Measurements from ENCODE around the gene ALX4. TPM values are rescaled to one million over a fixed set of nuclear protein-coding genes. Genes with fewer than 3 reads are reported as not detected.

Gene ALX4
- total RNA-seq, 1 donor from 2014 or later = not detected

DNA sequence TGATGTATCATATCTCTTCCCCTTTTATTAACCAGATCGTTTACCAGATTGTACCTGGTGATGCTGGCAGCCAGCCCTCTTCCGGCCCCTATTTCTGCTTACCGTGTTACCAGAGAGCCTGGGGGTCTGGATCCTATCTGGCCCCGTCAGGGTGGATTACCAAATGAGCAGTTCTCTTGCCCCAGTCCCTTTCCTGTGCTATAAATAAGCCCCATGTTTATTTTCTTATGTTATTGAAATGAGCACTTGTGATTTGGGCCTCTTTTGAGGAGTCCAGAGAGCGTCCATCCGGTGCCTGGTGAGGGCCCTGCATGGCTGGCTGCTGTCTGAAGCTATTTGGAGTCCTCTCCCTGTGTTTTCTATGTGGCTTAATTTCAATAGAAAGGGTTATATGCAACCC is 59.5 kb downstream of the ALX4 start:
- no peak for DNase-seq (ENCODE audit: low spot score)
- Mint-ChIP-seq H3K36me3 (ENCODE audit: low read depth, unreplicated experiment) (peaks cover 19% of the 10 kb centered on the region), H3K9me3 (ENCODE audit: unreplicated experiment) (peaks cover 13% of the 10 kb centered on the region), H3K27me3 (ENCODE audit: unreplicated experiment) (peaks cover 2% of the 10 kb centered on the region), H3K4me3 (ENCODE audit: unreplicated experiment) (no peak overlapping the region), H3K27ac (ENCODE audit: unreplicated experiment) (no peak overlapping the region), H3K4me1 (ENCODE audit: unreplicated experiment) (no peaks in the 10 kb centered on the region)
- TF ChIP-seq CTCF (IDR thresholded peaks at IDR 0.05; ENCODE audit: unreplicated experiment) = no peak

- peaks cover 13% of the 10 kb centered on the region for H3K9me3 Mint-ChIP-seq (ENCODE audit: unreplicated experiment)
- no peak for TF ChIP-seq CTCF (IDR thresholded peaks at IDR 0.05; ENCODE audit: unreplicated experiment)
- peaks cover 2% of the 10 kb centered on the region for H3K27me3 Mint-ChIP-seq (ENCODE audit: unreplicated experiment)
- peaks cover 21% of the 10 kb centered on the region for H3K36me3 Mint-ChIP-seq (ENCODE audit: low read depth, unreplicated experiment)
- no peak overlapping the region for H3K4me3 Mint-ChIP-seq (ENCODE audit: unreplicated experiment)
- H3K4me1 Mint-ChIP-seq (ENCODE audit: unreplicated experiment) = peaks cover 11% of the 10 kb centered on the region
- H3K27ac Mint-ChIP-seq (ENCODE audit: unreplicated experiment) = no peak overlapping the region
- DNase-seq (ENCODE audit: low spot score) = no peak
These were observed 61.8 kb downstream of the ALX4 start for GRCh38 chr11:44248109-44248508.

GRCh38 chr11:44247508-44247907 is 62.4 kb downstream of the ALX4 start:
- Mint-ChIP-seq H3K36me3 (ENCODE audit: low read depth, unreplicated experiment) (peaks cover 17% of the 10 kb centered on the region), H3K4me1 (ENCODE audit: unreplicated experiment) (peaks cover 15% of the 10 kb centered on the region), H3K9me3 (ENCODE audit: unreplicated experiment) (peaks cover 9% of the 10 kb centered on the region), H3K4me3 (ENCODE audit: unreplicated experiment) (no peak overlapping the region), H3K27ac (ENCODE audit: unreplicated experiment) (no peak overlapping the region), H3K27me3 (ENCODE audit: unreplicated experiment) (peaks cover 2% of the 10 kb centered on the region)
- no peak for TF ChIP-seq CTCF (IDR thresholded peaks at IDR 0.05; ENCODE audit: unreplicated experiment)
- DNase-seq (ENCODE audit: low spot score) = no peak

- no peak for DNase-seq (ENCODE audit: low spot score)
- peaks cover 15% of the 10 kb centered on the region for H3K4me1 Mint-ChIP-seq (ENCODE audit: unreplicated experiment)
- peaks cover 1% of the 10 kb centered on the region for H3K9me3 Mint-ChIP-seq (ENCODE audit: unreplicated experiment)
- no peak for TF ChIP-seq CTCF (IDR thresholded peaks at IDR 0.05; ENCODE audit: unreplicated experiment)
- no peak overlapping the region for H3K27ac Mint-ChIP-seq (ENCODE audit: unreplicated experiment)
- no peak overlapping the region for H3K4me3 Mint-ChIP-seq (ENCODE audit: unreplicated experiment)
- peaks cover 10% of the 10 kb centered on the region for H3K36me3 Mint-ChIP-seq (ENCODE audit: low read depth, unreplicated experiment)
- no peaks in the 10 kb centered on the region for H3K27me3 Mint-ChIP-seq (ENCODE audit: unreplicated experiment)
These were observed 63.2 kb downstream of the ALX4 start for GRCh38 chr11:44246726-44247125.

DNA sequence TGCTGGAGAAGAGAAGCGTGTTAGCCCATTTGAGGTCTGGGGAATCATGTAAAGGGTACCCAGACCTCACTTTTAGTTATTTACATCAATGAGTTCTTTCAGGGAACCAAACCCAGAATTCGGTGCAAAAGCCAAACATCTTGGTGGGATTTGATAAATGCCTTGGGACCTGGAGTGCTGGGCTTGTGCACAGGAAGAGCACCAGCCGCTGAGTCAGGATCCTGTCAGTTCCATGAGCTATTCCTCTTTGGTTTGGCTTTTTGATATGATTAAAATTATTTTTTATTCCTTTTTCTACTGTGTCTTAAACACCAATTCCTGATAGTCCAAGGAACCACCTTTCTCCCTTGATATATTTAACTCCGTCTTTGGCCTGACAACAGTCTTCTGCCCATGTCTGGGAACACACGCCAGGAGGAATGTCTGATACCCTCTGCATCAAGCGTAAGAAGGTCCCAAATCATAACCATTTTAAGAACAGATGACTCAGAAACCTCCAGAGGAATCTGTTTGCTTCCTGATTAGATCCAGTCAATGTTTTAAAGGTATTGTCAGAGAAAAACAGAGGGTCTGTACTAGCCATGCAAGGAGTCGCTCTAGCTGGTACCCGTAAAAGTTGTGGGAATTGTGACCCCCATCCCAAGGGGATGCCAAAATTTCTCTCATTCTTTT is 65.2 kb downstream of the ALX4 start:
- no peaks in the 10 kb centered on the region for H3K27me3 Mint-ChIP-seq (ENCODE audit: unreplicated experiment)
- TF ChIP-seq CTCF (IDR thresholded peaks at IDR 0.05; ENCODE audit: unreplicated experiment) = no peak
- no peak overlapping the region for H3K4me3 Mint-ChIP-seq (ENCODE audit: unreplicated experiment)
- peaks cover 15% of the 10 kb centered on the region for H3K4me1 Mint-ChIP-seq (ENCODE audit: unreplicated experiment)
- H3K36me3 Mint-ChIP-seq (ENCODE audit: low read depth, unreplicated experiment) = peaks cover 7% of the 10 kb centered on the region
- H3K27ac Mint-ChIP-seq (ENCODE audit: unreplicated experiment) = no peak overlapping the region
- no peak for DNase-seq (ENCODE audit: low spot score)
- H3K9me3 Mint-ChIP-seq (ENCODE audit: unreplicated experiment) = no peaks in the 10 kb centered on the region

Data from endothelial cell (in vitro differentiated cells).